Neural cell (in vitro differentiated cells): Measurements from ENCODE around the gene FGF14.
"Not testable (repeated sequence)": the region's sequence is repeated elsewhere in the genome, so short reads cannot be mapped to it uniquely, and the experiment has no call there.

Experiments used
- CTCF ChIP-seq: fragments of 450-650 bp; IDR thresholded peaks from 2 replicates; pipeline ENCODE4 v1.5.1; 2014; ENCODE audit warnings: antibody characterized with exemption, mild to moderate bottlenecking, moderate library complexity; ENCODE audit not compliant: poor library complexity, severe bottlenecking
- EP300 ChIP-seq: fragments of 450-650 bp; conservative IDR thresholded peaks from 2 replicates; pipeline ENCODE4 v1.6.1; 2014; ENCODE audit warnings: antibody characterized with exemption, mild to moderate bottlenecking, moderate library complexity; ENCODE audit not compliant: poor library complexity, severe bottlenecking

DNA sequence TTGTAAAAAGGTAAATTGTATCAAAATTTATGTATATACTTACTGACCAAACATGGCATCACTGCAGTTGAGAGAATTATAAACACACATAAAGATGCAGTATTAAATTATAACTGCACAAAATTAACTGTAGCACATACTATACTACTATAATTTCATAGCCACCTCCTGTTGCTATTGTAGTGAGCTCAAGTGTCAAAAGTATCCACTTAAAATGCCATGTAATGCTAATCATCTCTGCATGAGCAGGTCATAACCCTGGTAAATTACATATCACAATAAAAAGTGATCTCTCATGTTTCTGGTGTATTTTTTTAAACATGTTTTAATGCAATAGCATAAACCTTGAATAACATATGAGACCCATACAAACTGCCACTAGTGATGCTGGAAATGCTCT lies 308.6 kb downstream of the FGF14 start:
- not testable (repeated sequence) for TF ChIP-seq EP300, CTCF
